Glutamatergic neuron (in vitro differentiated cells): ENCODE data around the gene METTL1. TPM values are rescaled to one million over a fixed set of nuclear protein-coding genes. Genes with fewer than 3 reads are reported as not detected.

Source experiments
- DNase-seq: peaks from one replicate; pipeline ENCODE4 v3.0.0; 2022
- H3K27ac Mint-ChIP-seq: one replicate; pipeline ENCODE4 v1.8.0; 2020; ENCODE audit warnings: mild to moderate bottlenecking, mixed read lengths, inconsistent platforms; ENCODE audit not compliant: unreplicated experiment
- H3K27me3 Mint-ChIP-seq: one replicate; pipeline ENCODE4 v1.8.0; 2020; ENCODE audit warnings: mild to moderate bottlenecking, moderate library complexity, mixed read lengths, inconsistent platforms; ENCODE audit not compliant: unreplicated experiment
- H3K36me3 Mint-ChIP-seq: one replicate; pipeline ENCODE4 v1.8.0; 2020; ENCODE audit warnings: mild to moderate bottlenecking, mixed read lengths, inconsistent platforms; ENCODE audit not compliant: unreplicated experiment
- H3K4me1 Mint-ChIP-seq: one replicate; pipeline ENCODE4 v1.8.0; 2020; ENCODE audit warnings: mild to moderate bottlenecking, low read depth, mixed read lengths, inconsistent platforms; ENCODE audit not compliant: unreplicated experiment
- H3K4me3 Mint-ChIP-seq: one replicate; pipeline ENCODE4 v1.8.0; 2020; ENCODE audit warnings: mild to moderate bottlenecking, mixed read lengths, inconsistent platforms; ENCODE audit not compliant: unreplicated experiment
- H3K9me3 Mint-ChIP-seq: one replicate; pipeline ENCODE4 v1.8.0; 2020; ENCODE audit warnings: mild to moderate bottlenecking, moderate library complexity, mixed read lengths, inconsistent platforms; ENCODE audit not compliant: unreplicated experiment
- total RNA-seq: library from RNA; stranded (reverse); fragmentation: NEBNext Ultra II Directional; extraction: Animal tissue kit (Norgen Biotek cat#: 25700); gene quantifications from one replicate; pipeline ENCODE4 v1.2.1, GENCODE V29; 2021; ENCODE audit not compliant: unreplicated experiment
- TF ChIP-seq, protein P1 (sequence below): fragments of 200-600 bp; sonication (generic); IDR thresholded peaks from one replicate; pipeline ENCODE4 v1.5.0; 2021; ENCODE audit not compliant: partially characterized antibody, unreplicated experiment

METTL1 gene
- total RNA-seq, 1 donor from 2014 or later = 9.1 TPM

DNA sequence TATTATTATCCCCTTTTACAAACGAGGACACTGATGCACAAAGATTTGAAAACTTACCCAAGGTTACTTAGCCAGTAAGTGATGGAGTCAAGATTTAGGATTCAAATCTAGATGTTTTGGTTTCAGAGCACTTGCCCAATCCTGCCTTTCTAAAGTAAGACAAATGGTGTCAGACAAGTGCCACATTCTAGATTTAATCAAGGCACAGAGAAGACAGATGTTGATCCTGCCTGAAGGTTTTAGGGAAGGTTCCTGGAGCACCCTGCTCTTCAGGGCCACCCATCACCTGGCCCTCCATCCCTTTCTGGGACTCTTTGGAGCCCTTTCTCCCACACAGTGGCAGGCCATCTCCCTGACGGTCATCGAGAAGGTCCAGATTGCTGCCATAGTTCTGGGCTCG, 14.1 kb downstream of the METTL1 start:
- Mint-ChIP-seq H3K27me3 (peaks cover 19% of the 10 kb centered on the region), H3K4me3 (no peak overlapping the region), H3K36me3 (peaks cover 5% of the 10 kb centered on the region), H3K27ac (no peak overlapping the region), H3K9me3 (peaks cover 15% of the 10 kb centered on the region), H3K4me1 (peaks cover 16% of the 10 kb centered on the region)
- DNase-seq = no peak
- TF ChIP-seq, protein P1, sequence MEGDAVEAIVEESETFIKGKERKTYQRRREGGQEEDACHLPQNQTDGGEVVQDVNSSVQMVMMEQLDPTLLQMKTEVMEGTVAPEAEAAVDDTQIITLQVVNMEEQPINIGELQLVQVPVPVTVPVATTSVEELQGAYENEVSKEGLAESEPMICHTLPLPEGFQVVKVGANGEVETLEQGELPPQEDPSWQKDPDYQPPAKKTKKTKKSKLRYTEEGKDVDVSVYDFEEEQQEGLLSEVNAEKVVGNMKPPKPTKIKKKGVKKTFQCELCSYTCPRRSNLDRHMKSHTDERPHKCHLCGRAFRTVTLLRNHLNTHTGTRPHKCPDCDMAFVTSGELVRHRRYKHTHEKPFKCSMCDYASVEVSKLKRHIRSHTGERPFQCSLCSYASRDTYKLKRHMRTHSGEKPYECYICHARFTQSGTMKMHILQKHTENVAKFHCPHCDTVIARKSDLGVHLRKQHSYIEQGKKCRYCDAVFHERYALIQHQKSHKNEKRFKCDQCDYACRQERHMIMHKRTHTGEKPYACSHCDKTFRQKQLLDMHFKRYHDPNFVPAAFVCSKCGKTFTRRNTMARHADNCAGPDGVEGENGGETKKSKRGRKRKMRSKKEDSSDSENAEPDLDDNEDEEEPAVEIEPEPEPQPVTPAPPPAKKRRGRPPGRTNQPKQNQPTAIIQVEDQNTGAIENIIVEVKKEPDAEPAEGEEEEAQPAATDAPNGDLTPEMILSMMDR = no peak

DNA sequence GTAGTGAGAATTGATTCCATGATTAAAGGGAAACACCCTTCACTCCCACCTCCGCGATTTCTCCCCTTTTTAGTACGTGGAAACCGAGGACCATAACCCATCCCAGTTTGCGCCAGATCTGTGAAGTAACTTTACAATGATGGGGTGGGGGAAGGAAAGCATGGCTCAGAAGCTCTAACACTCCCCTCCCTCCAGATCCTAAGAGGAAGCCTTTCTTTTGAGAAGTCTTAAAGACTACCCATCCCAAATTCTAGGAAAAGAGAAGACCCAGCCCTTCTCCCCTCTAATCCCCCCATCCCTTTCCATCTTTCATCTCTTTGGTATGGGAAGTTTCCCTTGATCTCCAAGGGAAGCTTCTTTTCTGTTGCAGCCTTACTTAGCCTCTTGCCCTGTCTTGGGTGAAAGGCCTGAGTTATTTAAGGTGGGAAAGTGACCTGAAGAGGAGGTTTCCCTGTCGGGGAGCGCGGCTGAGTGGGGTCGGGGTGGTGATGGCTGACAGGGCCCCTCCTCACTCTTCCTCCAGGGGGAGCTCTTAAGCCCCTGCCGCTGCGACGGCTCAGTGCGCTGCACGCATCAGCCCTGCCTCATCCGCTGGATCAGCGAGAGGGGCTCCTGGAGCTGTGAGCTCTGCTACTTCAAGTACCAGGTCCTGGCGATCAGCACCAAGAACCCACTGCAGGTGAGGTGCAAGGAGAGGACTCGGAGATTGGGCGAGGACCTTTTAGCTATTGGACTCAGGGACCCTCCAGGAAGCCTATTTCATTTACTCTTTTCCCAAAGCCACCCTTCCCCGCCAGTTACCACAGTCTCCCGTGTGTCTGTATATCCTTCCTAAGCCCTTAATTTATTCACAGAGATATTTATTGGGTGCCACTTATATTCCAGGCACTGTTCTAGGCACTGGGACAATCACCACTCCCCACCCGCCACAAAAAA, 15.2 kb downstream of the METTL1 start:
- peaks cover 5% of the 10 kb centered on the region for H3K36me3 Mint-ChIP-seq

DNA sequence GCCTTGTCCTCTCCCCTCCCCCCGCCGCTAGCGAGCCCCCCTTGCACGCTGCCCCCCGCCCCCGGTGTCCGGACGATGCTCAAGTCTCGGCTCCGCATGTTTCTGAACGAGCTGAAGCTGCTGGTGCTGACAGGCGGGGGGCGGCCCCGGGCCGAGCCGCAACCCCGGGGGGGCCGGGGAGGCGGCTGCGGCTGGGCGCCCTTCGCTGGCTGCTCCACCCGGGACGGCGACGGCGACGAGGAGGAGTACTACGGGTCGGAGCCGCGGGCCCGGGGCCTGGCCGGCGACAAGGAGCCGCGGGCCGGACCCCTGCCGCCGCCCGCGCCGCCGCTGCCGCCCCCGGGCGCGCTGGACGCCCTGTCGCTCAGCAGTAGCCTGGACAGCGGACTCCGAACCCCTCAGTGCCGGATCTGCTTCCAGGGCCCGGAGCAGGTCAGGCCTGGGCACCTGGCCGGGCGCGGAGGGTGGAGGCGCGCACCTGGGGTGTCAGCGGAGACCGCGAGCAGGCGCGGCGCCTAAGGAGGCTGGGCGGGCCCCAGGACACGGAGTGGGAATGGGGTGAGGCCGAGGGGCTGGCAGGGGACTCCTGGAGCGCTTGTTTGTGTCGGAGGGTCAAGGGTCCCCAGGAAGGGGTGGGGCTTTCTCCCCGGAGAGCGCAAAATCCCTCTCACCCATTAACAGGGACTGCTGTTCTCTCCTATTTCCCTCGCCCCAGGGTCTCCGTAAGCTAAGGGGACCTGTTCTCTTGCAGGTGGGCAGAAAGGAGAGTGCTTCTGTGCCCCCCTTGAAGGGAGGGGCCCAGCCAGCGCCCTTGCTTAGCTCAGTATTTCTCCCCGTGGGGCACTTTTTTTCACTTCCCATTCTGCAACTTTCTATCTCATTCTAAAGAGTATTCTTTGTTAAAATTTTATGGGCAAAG, 16.2 kb downstream of the METTL1 start:
- H3K4me1 Mint-ChIP-seq = peaks cover 24% of the 10 kb centered on the region
- TF ChIP-seq, protein P1 = no peak
- H3K27ac Mint-ChIP-seq = peak overlapping the region; percentile 64
- peaks cover 22% of the 10 kb centered on the region for H3K9me3 Mint-ChIP-seq
- peak; percentile 49 for DNase-seq
- H3K4me3 Mint-ChIP-seq = peak overlapping the region; percentile 87
- peaks cover 20% of the 10 kb centered on the region for H3K27me3 Mint-ChIP-seq
- peaks cover 5% of the 10 kb centered on the region for H3K36me3 Mint-ChIP-seq

More for the DNA sequence above, 15.2 kb downstream of the METTL1 start:
- Mint-ChIP-seq H3K27me3 (peaks cover 16% of the 10 kb centered on the region), H3K4me3 (peak overlapping the region; percentile 87), H3K9me3 (peaks cover 17% of the 10 kb centered on the region), H3K27ac (peak overlapping the region; percentile 64), H3K4me1 (peaks cover 19% of the 10 kb centered on the region)
- TF ChIP-seq, protein P1 = peak; percentile 78
- DNase-seq = peak; percentile 81

DNA sequence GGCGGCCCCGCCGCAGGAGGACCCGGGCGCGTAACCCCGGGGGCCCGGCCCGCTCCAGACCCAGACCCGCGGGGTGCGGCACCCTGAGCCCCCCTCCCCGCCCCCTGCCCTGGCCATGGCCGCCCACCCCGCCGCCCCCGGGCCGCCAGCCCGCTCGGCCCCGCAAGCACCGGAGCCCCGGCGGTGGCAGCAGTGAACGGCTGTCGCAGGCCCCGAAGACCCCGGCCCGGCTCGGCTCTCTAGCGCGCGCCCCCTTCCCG, 16.8 kb downstream of the METTL1 start:
- TF ChIP-seq, protein P1 = no peak
- Mint-ChIP-seq H3K9me3 (peaks cover 22% of the 10 kb centered on the region), H3K4me1 (peaks cover 28% of the 10 kb centered on the region), H3K27me3 (peaks cover 22% of the 10 kb centered on the region), H3K36me3 (peaks cover 5% of the 10 kb centered on the region), H3K4me3 (no peak overlapping the region), H3K27ac (no peak overlapping the region)
- no peak for DNase-seq
